MV-4-11 (cell line): Measurements from ENCODE around the gene LRCH3.
"Not testable (repeated sequence)": the region's sequence is repeated elsewhere in the genome, so short reads cannot be mapped to it uniquely, and the experiment has no call there.

Experiments
- DNase-seq: peaks from one replicate; lab custom pipeline; 2025; lab: John Stamatoyannopoulos, UW

LRCH3 gene

DNA sequence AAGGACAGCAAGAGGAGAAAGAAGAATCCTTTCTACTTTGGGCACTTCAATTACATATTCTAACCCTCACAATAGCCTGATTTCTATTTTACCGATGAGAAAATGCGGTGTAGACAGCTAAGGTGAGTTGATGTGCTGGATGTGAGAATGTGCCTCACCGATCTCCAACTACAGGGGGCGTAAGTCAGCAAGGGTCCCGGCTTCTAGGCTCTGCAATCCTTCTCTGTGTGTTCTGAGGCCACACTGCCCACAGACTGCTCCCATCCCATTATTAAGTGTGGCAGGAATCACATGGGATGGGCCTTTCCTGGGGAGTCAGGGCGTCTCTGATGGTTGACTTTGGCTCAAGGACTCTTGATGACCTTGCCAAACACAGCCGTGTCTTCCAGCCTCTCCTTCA lies 135.4 kb downstream of the LRCH3 start:
- no peak for DNase-seq

DNA sequence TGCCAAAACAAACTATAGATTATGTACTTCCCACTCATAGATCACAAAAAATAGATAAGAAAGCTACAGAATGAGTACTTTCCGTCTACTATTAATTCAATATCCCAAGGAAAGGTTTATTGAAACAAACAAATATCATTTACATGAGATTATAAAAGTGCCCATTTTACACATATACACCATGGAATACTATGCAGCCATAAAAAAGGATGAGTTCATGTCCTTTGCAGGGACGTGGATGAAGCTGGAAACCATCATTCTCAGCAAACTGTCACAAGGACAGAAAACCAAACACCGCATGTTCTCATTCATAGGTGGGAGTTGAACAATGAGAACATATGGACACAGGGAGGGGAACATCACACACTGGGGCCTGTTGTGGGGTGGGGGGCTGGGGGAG lies 136.5 kb downstream of the LRCH3 start:
- DNase-seq: not testable (repeated sequence)

DNA sequence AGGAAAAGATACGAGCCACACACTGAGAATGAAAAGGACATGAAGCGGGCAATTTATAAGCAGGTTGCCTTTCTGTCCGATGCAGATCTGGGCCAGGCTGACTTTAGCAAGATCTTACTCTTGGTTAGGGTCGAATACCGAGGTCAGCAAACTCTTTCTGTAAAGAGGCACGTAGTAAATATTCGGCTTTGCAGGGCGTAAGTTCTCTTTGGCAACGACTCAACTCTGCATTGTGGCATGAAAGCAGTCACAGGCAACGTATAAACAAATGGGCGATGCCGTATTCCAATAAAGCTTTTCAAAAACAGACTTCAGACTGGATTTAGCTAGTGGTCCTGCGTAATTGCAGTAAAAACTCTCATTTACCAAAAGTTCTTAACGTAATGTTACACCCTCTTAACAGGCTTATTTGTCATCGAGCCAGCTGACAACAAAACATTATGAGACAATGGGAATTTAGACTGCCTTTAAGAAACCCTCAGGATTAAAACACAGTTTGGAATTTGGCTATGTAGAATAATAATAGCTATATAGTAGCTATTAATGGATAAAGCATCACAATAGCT lies 145.8 kb downstream of the LRCH3 start:
- no peak for DNase-seq
